Neural progenitor cell (in vitro differentiated cells): Measurements from ENCODE around the gene TBX21. TPM values are rescaled to one million over a fixed set of nuclear protein-coding genes. Genes with fewer than 3 reads are reported as not detected.
"Not testable (repeated sequence)": the region's sequence is repeated elsewhere in the genome, so short reads cannot be mapped to it uniquely, and the experiment has no call there.

Experiments used
- DNase-seq: peaks from one replicate; pipeline ENCODE4 v3.0.0-alpha.2; 2016; ENCODE audit warnings: low spot score
- H2AFZ ChIP-seq: fragments of 200-600 bp; sonication (generic); replicated peaks from 2 replicates; pipeline ENCODE4 v1.6.1; 2016; ENCODE audit warnings: antibody characterized with exemption
- H3F3A ChIP-seq: fragments of 200-600 bp; sonication (generic); 2 replicates; pipeline ENCODE4 v1.6.1; 2016; ENCODE audit warnings: antibody characterized with exemption, low read depth
- H3K27ac ChIP-seq: fragments of 200-600 bp; sonication (generic); 2 replicates; pipeline ENCODE4 v1.5.1; 2016; ENCODE audit warnings: mild to moderate bottlenecking
- H3K27me3 ChIP-seq: fragments of 200-600 bp; sonication (generic); 2 replicates; pipeline ENCODE4 v1.6.1; 2016; ENCODE audit warnings: mild to moderate bottlenecking, moderate library complexity
- H3K36me3 ChIP-seq: fragments of 200-600 bp; sonication (generic); 2 replicates; pipeline ENCODE4 v1.5.1; 2016
- H3K4me1 ChIP-seq: fragments of 200-600 bp; sonication (generic); 2 replicates; pipeline ENCODE4 v1.6.1; 2016; ENCODE audit warnings: mixed run types
- H3K4me2 ChIP-seq: fragments of 200-600 bp; sonication (generic); 2 replicates; pipeline ENCODE4 v1.6.1; 2016
- H3K4me3 ChIP-seq: fragments of 200-600 bp; sonication (generic); 2 replicates; pipeline ENCODE4 v1.5.1; 2016
- H3K79me2 ChIP-seq: fragments of 200-600 bp; sonication (generic); 2 replicates; pipeline ENCODE4 v1.6.1; 2016; ENCODE audit warnings: low read depth
- H3K9ac ChIP-seq: fragments of 200-600 bp; sonication (generic); 2 replicates; pipeline ENCODE4 v1.6.1; 2016
- H3K9me3 ChIP-seq: fragments of 200-600 bp; sonication (generic); 2 replicates; pipeline ENCODE4 v1.5.1; 2016; ENCODE audit warnings: low read depth
- H4K20me1 ChIP-seq: fragments of 200-600 bp; sonication (generic); 2 replicates; pipeline ENCODE4 v1.6.1; 2016; ENCODE audit warnings: low read depth
- H3K27ac Mint-ChIP-seq: 3 replicates; pipeline ENCODE4 v1.8.0; 2021; ENCODE audit warnings: mixed read lengths
- H3K27me3 Mint-ChIP-seq: 2 replicates; pipeline ENCODE4 v1.8.0; 2022; ENCODE audit warnings: low read depth, mild to moderate bottlenecking, inconsistent platforms, moderate library complexity, mixed read lengths; ENCODE audit not compliant: insufficient read depth
- H3K36me3 Mint-ChIP-seq: 3 replicates; pipeline ENCODE4 v1.8.0; 2021; ENCODE audit warnings: mixed read lengths
- H3K4me1 Mint-ChIP-seq: 3 replicates; pipeline ENCODE4 v1.8.0; 2021; ENCODE audit warnings: mixed read lengths
- H3K4me3 Mint-ChIP-seq: 3 replicates; pipeline ENCODE4 v1.8.0; 2021; ENCODE audit warnings: mild to moderate bottlenecking, moderate library complexity, mixed read lengths
- H3K9me3 Mint-ChIP-seq: 3 replicates; pipeline ENCODE4 v1.8.0; 2020; ENCODE audit warnings: mixed read lengths
- CTCF ChIP-seq: fragments of 200-600 bp; sonication (generic); IDR thresholded peaks from 2 replicates; pipeline ENCODE4 v1.5.1; 2017; ENCODE audit warnings: antibody characterized with exemption, mild to moderate bottlenecking
- EZH2 ChIP-seq: fragments of 200-600 bp; sonication (generic); IDR thresholded peaks from 2 replicates; pipeline ENCODE4 v1.6.1; 2017; ENCODE audit warnings: antibody characterized with exemption, mild to moderate bottlenecking, moderate library complexity
- EZH2phosphoT487 ChIP-seq: fragments of 200-600 bp; sonication (generic); IDR thresholded peaks from 2 replicates; pipeline ENCODE4 v1.6.1; 2017; ENCODE audit warnings: antibody characterized with exemption
- total RNA-seq: library from RNA; depleted of rRNA; stranded (reverse); fragments of >200 nt; gene quantifications from 2 replicates; pipeline ENCODE4 v1.2.3, GENCODE V29; 2015; ENCODE audit warnings: low replicate concordance

Gene TBX21
- total RNA-seq, 1 donor from 2014 or later, result not detected

- H3K36me3 Mint-ChIP-seq, result no peaks in the 10 kb centered on the region
- peaks cover 5% of the 10 kb centered on the region for H3K9me3 Mint-ChIP-seq
- Histone ChIP-seq H3K79me2 (no peaks in the 10 kb centered on the region), H3K9ac (no peak overlapping the region), H3K27me3 (peaks cover 46% of the 10 kb centered on the region), H3K4me3 (no peak overlapping the region), H3K9me3 (peaks cover 6% of the 10 kb centered on the region), H4K20me1 (no peaks in the 10 kb centered on the region), H3K36me3 (no peaks in the 10 kb centered on the region), H3K4me2 (no peak overlapping the region), H3K27ac (no peak overlapping the region), H2AFZ (no peak overlapping the region), H3F3A (no peaks in the 10 kb centered on the region), H3K4me1 (no peaks in the 10 kb centered on the region)
- H3K4me1 Mint-ChIP-seq, result no peaks in the 10 kb centered on the region
- no peak overlapping the region for H3K27ac Mint-ChIP-seq
- no peak for DNase-seq
- H3K27me3 Mint-ChIP-seq, result peaks cover 15% of the 10 kb centered on the region
- TF ChIP-seq EZH2phosphoT487 (no peak), EZH2 (no peak), CTCF (no peak)
- H3K4me3 Mint-ChIP-seq, result no peak overlapping the region
Observed at GRCh38 chr17:47760409-47761140, 27.5 kb downstream of the TBX21 start.

DNA sequence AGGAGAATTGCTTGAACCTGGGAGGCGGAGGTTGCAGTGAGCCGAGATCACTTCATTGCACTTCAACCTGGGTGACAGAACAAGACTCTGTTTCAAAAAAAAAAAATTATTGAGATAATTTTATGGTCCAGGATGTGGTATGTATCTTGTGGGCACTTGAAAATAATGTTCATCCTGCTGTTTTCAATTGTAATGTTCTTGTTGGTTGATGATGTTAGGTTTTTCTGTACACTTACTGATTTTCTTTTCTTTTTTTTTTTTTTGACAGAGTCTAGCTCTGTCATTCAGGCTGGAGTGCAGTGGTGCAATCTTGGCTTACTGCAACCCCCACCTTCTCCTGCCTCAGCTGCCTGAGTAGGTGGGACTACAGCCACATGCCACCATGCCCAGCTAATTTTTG, 29.7 kb downstream of the TBX21 start:
- H3K79me2 ChIP-seq, result no peaks in the 10 kb centered on the region
- H3F3A ChIP-seq, result no peaks in the 10 kb centered on the region
- H4K20me1 ChIP-seq, result no peaks in the 10 kb centered on the region
- H3K27me3 ChIP-seq, result peaks cover 32% of the 10 kb centered on the region
- DNase-seq, result no peak
- Mint-ChIP-seq H3K9me3 (no peaks in the 10 kb centered on the region), H3K36me3 (no peaks in the 10 kb centered on the region), H3K4me3 (no peak overlapping the region), H3K27ac (no peak overlapping the region), H3K4me1 (no peaks in the 10 kb centered on the region), H3K27me3 (peaks cover 7% of the 10 kb centered on the region)
- no peak overlapping the region for H3K27ac ChIP-seq
- no peak overlapping the region for H3K4me3 ChIP-seq
- H3K4me1 ChIP-seq, result no peaks in the 10 kb centered on the region
- TF ChIP-seq EZH2, result no peak
- no peak overlapping the region for H3K9ac ChIP-seq
- H3K36me3 ChIP-seq, result no peaks in the 10 kb centered on the region
- no peak overlapping the region for H3K4me2 ChIP-seq
- no peak overlapping the region for H2AFZ ChIP-seq
- peaks cover 6% of the 10 kb centered on the region for H3K9me3 ChIP-seq

GRCh38 chr17:47763913-47764582, 31.0 kb downstream of the TBX21 start:
- no peaks in the 10 kb centered on the region for H3F3A ChIP-seq
- no peaks in the 10 kb centered on the region for H3K36me3 ChIP-seq
- H3K27ac ChIP-seq, result no peak overlapping the region
- H3K27me3 ChIP-seq, result peaks cover 19% of the 10 kb centered on the region
- Mint-ChIP-seq H3K27me3 (peaks cover 7% of the 10 kb centered on the region), H3K36me3 (no peaks in the 10 kb centered on the region), H3K27ac (no peak overlapping the region), H3K4me1 (no peaks in the 10 kb centered on the region), H3K9me3 (no peaks in the 10 kb centered on the region), H3K4me3 (no peak overlapping the region)
- H3K4me3 ChIP-seq, result no peak overlapping the region
- TF ChIP-seq EZH2phosphoT487 (no peak), CTCF (no peak), EZH2 (no peak)
- H3K9ac ChIP-seq, result no peak overlapping the region
- no peak overlapping the region for H3K4me2 ChIP-seq
- no peaks in the 10 kb centered on the region for H4K20me1 ChIP-seq
- H2AFZ ChIP-seq, result no peak overlapping the region
- peaks cover 6% of the 10 kb centered on the region for H3K9me3 ChIP-seq
- DNase-seq, result no peak
- H3K79me2 ChIP-seq, result no peaks in the 10 kb centered on the region
- no peaks in the 10 kb centered on the region for H3K4me1 ChIP-seq

DNA sequence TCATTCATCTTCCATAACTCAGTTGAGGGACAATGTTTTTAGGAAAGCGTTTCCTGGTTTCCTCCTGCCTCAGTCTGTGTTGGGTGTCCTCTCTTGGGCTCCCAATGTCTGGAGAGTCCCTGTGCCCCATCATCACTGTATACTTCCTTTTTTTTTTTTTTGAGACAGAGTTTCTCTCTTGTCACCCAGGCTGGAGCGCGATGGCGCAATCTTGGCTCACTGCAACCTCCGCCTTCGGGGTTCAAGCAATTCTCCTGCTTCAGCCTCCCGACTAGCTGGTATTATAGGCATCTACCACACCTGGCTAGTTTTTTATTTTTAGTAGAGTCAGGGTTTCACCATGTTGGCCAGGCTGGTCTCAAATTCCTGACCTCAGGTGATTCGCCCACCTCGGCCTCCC, 40.6 kb downstream of the TBX21 start:
- not testable (repeated sequence) for H2AFZ ChIP-seq, H3F3A ChIP-seq, H3K36me3 Mint-ChIP-seq, H3K4me2 ChIP-seq, H3K27ac Mint-ChIP-seq, H3K79me2 ChIP-seq, H3K36me3 ChIP-seq, H3K4me1 Mint-ChIP-seq, H3K4me1 ChIP-seq, H4K20me1 ChIP-seq, H3K27ac ChIP-seq, H3K9me3 ChIP-seq, H3K9me3 Mint-ChIP-seq, H3K4me3 ChIP-seq, DNase-seq, H3K9ac ChIP-seq, H3K4me3 Mint-ChIP-seq
- peaks cover 29% of the 10 kb centered on the region for H3K27me3 Mint-ChIP-seq
- H3K27me3 ChIP-seq, result peaks cover 39% of the 10 kb centered on the region
